Measurements from ENCODE around the gene TSPAN13.

Gene TSPAN13

DNA sequence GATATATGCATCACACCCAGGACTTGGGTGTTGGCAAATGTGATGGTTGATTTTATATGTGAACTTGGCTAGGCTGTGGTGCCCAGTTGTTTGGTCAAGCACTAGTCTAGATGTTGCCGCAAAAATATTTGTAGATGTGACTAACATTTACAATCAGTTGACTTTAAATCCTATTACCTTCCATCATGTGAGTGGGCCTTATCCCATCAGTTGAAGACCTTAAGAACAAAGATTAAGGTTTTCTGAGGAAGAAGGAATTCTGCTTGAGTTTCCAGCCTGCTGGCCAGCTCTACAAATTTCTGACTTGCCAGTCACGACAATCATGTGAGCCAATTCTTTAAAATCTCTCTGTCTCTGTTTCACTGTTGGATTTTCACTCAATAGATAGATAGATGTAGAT, 20.3 kb downstream of the TSPAN13 start:
- no peak for DNase-seq (ENCODE audit: insufficient read length, low spot score)
- FAIRE-seq = no peak

- DNase-seq (ENCODE audit: insufficient read length, low spot score) (no peak), FAIRE-seq (no peak)
Observed at GRCh38 chr7:16774294-16774693, 20.7 kb downstream of the TSPAN13 start.

- FAIRE-seq (no peak), DNase-seq (ENCODE audit: insufficient read length, low spot score) (no peak)
Observed at GRCh38 chr7:16774986-16775385, 21.4 kb downstream of the TSPAN13 start.

GRCh38 chr7:16776053-16776452, 22.5 kb downstream of the TSPAN13 start:
- no peak for FAIRE-seq

DNA sequence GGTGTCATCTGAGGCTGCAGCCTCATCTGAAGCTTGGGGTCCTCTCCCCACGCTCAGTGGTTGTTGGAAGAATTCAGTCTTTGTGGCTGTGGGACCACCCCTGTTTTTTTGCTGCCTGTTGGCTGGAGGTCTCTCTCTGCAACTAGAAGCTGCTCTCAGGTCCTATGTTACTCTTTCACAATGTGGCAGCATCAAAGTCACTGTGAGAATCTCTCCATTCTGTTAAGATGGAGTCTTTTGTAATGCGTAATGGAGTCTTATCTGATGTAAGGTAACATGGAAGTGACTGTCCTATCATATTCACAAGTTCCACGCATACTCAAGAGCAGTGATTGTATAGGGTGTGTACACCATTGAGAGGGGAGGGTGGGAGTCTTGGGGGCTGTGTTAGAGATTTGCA, 24.9 kb downstream of the TSPAN13 start:
- DNase-seq (ENCODE audit: insufficient read length, low spot score) = no peak
- FAIRE-seq = no peak

More at GRCh38 chr7:16776053-16776452, 22.5 kb downstream of the TSPAN13 start:
- DNase-seq (ENCODE audit: insufficient read length, low spot score) = no peak

DNA sequence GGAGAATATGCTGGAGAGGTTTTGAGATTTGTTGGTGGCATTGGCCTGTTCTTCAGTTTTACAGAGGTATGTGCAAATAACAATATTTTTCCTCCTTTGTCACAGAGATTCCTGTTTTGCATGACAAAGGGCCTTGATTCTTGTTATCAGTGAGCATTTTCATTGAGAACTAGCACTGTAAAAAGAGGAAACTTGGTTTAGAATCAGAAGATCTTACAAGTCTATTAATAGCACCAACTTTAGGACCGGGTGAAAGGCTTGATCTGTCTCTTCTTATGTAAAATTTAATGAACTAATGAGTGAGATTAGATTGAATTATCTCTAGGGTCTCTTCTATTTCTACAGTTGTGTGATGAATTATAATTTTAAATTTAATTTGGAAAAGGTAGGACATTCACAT, 25.5 kb downstream of the TSPAN13 start:
- DNase-seq (ENCODE audit: insufficient read length, low spot score) (no peak), FAIRE-seq (no peak)

- no peak for DNase-seq (ENCODE audit: insufficient read length, low spot score)
- no peak for FAIRE-seq
Observed at GRCh38 chr7:16780596-16780995, 27.0 kb downstream of the TSPAN13 start.

GRCh38 chr7:16785321-16785720, 31.8 kb downstream of the TSPAN13 start:
- FAIRE-seq (no peak), DNase-seq (ENCODE audit: insufficient read length, low spot score) (no peak)

- FAIRE-seq (no peak), DNase-seq (ENCODE audit: insufficient read length, low spot score) (no peak)
Observed at GRCh38 chr7:16785846-16786245, 32.3 kb downstream of the TSPAN13 start.

DNA sequence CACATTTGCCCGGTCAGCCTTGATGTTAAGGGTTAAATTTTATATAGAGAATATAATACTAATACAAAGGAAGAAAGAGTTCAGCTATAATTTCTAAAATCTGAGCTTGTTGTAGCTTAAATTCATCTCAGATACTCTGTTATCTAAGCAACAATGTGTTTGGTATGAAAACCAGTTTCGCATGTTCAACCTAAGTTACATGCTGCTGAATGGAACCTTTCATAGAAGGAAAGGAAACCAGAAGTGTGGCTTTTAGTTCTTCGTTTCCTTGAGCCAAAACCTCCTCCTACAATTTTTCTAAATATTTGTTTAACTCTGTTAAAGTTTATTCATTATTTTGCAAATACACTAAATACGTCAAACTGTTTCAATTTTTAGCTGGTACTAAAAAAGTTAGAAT, 32.7 kb downstream of the TSPAN13 start:
- no peak for FAIRE-seq
- DNase-seq (ENCODE audit: insufficient read length, low spot score) = no peak

GRCh38 chr7:16787127-16787526, 33.6 kb downstream of the TSPAN13 start:
- FAIRE-seq = no peak

DNA sequence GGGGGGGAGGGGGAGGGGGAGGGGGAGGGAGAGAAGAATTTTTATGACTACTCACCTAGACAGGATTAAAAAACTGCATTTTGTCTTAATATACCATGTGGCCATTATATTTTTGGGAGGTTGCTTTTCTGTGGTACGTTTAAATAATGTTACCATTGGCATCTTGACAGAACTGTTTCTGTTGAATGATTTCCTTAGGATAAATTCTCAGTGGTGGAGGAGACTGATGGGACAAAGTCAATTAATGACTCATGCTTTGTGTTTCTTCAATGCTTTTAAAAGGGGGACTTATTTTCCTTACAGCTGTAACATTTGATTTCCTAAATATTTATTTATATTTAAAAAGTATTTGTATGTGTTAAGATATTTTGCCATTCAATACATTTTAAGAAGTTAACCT, 37.5 kb downstream of the TSPAN13 start:
- FAIRE-seq (no peak), DNase-seq (ENCODE audit: insufficient read length, low spot score) (no peak)

More at GRCh38 chr7:16787127-16787526, 33.6 kb downstream of the TSPAN13 start:
- no peak for DNase-seq (ENCODE audit: insufficient read length, low spot score)

DNA sequence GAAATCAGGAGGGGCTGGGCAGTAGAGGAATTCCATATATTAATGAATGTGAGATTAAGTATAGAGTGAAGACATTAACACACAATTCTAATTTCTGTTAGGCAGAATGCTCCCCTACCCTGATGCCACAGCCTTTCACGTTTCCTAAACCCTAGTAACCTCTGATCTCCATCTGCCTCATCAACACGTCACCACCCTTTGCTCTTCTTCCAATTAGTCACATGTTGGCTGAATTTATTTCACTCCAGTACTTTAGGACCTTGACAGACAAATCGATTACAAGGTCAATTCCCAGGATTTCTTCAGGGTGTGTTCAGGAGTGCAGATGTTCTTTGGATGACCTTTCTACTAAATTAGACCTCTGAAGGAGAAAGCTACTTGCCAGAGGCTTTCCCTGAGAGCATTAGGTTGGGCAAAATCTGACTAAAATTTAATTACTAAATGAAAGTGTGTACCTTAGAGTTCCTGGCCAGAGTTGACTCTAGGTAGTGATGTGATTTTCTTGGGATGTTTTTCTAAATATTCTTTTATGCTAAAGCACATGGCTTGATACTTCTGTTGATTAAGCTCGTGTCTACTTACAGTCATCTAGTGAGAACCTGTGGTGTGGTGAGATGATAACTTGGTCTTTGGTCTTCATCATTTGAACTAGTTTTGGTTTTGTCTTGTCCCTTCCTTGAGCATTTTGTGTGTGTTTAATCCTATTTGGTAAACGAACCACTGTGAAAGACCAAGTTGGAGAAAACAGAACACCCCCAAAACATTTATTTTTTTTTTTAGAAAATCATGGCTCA, 38.5 kb downstream of the TSPAN13 start:
- DNase-seq (ENCODE audit: insufficient read length, low spot score) (no peak), FAIRE-seq (no peak)

DNA sequence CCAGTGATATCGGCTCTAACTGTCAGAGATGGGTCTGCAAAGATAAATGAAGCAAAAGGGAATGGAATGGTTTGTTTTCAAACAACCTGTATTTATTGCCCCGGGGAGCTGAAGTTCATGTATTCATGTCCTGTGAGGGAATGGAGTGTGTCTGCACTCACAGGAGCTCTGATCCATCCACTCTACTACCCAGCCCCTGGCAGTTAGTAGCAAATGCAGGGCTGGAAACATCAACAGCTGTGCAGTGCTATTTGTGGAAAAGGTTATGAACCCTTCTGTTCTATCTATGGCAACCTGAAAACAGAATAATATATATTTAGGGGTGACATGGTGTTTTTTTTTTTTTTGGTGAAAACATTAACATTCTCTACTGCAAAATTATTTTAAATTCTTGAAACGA, 41.4 kb downstream of the TSPAN13 start:
- no peak for DNase-seq (ENCODE audit: insufficient read length, low spot score)
- FAIRE-seq = no peak

DNA sequence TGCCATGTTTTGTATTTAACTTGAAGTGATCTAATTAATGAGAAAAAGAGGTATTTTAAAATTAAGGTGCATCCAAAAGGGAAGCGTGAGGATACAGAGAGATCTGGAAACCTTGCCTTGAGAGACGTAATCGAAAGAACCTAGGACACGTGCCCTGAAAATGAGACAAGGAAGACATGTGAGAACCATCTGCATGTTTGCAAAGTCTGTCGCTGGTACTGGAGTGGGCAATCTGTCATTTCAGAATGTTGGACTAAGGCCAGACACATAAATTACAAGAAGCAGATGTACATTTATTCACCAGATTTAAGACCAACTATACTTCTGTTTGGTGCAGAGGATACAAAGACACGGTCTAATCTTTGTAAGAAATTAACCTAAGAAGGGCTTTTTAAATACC, 42.1 kb downstream of the TSPAN13 start:
- FAIRE-seq (no peak), DNase-seq (ENCODE audit: insufficient read length, low spot score) (no peak)

DNA sequence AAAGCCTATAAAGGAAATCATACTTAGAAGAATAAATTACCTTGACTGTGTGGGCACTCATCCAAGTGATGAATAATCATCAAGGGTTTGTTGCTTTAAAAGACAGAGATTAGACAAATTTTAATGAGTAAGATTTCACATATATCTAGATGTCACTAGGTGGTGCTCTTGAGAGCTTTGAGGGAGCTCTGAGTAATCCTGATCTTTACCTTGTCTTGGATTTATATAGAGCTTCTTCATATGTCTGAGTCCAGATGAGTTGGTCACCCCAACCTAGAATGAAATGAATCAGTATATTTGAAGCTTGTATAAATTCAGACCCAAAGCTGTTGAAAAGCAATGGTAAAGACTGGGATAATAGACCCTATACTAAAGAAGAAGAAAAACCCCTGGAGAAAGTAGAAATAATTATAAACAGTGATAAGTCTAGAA, 47.6 kb downstream of the TSPAN13 start:
- FAIRE-seq = no peak
- peak; percentile 72 for DNase-seq (ENCODE audit: insufficient read length, low spot score)

GRCh38 chr7:16801579-16801978, 48.0 kb downstream of the TSPAN13 start:
- FAIRE-seq = no peak

GRCh38 chr7:16803125-16803524, 49.6 kb downstream of the TSPAN13 start:
- DNase-seq (ENCODE audit: insufficient read length, low spot score) (no peak), FAIRE-seq (no peak)

More at GRCh38 chr7:16801579-16801978, 48.0 kb downstream of the TSPAN13 start:
- DNase-seq (ENCODE audit: insufficient read length, low spot score) = no peak

GRCh38 chr7:16803881-16804673, 50.5 kb downstream of the TSPAN13 start:
- no peak for DNase-seq (ENCODE audit: insufficient read length, low spot score)
- FAIRE-seq = no peak

GRCh38 chr7:16804674-16805439, 51.3 kb downstream of the TSPAN13 start, which contains the start of gene AGR2:
TSS of gene AGR2 (minus strand) at chr7:16804999. CDS start at chr7:16801796, 3,203 bp downstream.
- DNase-seq (ENCODE audit: insufficient read length, low spot score) (no peak), FAIRE-seq (no peak)

GRCh38 chr7:16805441-16805840, 51.9 kb downstream of the TSPAN13 start:
- FAIRE-seq (no peak), DNase-seq (ENCODE audit: insufficient read length, low spot score) (no peak)

Measured in HTR-8/SVneo (cell line).